ENCODE measurements around the gene FAAP24.
"Not testable (repeated sequence)": the region's sequence is repeated elsewhere in the genome, so short reads cannot be mapped to it uniquely, and the experiment has no call there.

FAAP24 gene, protein sequence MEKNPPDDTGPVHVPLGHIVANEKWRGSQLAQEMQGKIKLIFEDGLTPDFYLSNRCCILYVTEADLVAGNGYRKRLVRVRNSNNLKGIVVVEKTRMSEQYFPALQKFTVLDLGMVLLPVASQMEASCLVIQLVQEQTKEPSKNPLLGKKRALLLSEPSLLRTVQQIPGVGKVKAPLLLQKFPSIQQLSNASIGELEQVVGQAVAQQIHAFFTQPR

GRCh38 chr19:32971715-32972540, at the start of gene FAAP24, which contains the start of gene CEP89:
Gene FAAP24 (plus strand): TSS chr19:32972242. CDS start chr19:32973197, 955 bp downstream.
Gene CEP89 (minus strand): TSS chr19:32971958. CDS start chr19:32971874, 84 bp downstream.
- DNase-seq (ENCODE audit: low read depth), result peak; percentile 99

GRCh38 chr19:32924200-32924599, 47.8 kb upstream of the FAAP24 start:
- DNase-seq (ENCODE audit: low read depth), result peak; percentile 23

GRCh38 chr19:32928806-32929205, 43.2 kb upstream of the FAAP24 start:
- DNase-seq (ENCODE audit: low read depth), result no peak

DNA sequence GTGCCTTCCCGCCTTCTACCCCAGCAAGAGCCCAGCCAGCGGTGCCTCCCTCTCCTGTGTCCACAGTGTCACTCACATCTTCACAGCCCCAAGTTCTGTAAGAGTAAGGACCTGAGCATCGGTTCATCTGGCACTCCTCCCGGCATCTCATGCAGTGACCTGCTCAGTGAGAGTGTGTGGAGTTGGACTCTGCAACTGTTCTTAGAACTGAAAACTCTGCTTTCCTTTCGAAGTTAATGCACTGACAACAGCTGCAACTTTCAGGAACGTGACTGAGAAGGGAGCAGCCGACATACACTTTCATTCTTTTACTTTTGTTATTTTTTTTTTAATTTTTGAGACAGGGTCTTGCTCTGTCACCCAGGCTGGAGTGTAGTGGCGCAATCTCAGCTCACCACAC, 41.5 kb upstream of the FAAP24 start:
- DNase-seq (ENCODE audit: low read depth), result no peak

DNA sequence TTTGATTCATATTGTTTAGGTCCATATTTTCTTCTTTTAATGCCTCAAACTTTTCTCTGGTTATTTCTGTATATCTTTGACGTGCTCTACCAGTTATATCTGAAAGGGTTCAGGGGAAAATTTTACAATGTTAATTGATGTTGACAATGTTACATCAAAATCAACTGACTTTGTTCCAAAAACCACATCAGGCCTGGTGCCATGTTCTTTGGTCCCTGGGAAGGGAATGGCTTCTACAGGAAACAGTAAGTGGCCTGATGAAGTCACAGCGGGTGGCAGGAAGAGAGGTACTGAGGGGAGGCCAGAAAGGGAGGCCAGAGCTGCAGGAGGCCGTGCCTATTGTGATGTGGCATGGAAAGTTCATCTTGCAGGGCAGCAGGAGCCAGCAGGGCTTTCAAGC, 38.5 kb upstream of the FAAP24 start:
- DNase-seq (ENCODE audit: low read depth), result no peak

- no peak for DNase-seq (ENCODE audit: low read depth)
These were observed 36.4 kb upstream of the FAAP24 start for GRCh38 chr19:32935629-32936028.

DNA sequence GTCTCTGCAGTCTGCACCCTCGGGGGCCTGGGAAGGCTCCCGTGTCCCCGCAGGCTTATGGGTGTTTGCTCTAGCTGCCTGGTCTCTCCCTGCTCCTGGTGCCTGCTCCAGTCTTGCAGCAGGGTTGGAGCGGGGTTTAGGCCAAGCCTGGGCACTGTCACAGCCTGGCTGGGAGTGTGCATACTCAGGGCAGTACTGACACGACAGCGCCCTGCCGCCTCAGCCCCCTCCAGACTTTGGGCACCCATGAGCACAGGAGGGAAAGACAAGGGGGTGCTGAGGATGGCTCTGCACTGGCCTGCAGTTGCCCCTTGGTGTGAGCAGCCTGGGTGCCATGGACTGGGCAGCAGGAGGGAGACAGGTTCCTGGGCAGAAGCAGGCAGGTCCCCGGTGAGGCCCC, 36.0 kb upstream of the FAAP24 start:
- DNase-seq (ENCODE audit: low read depth), result no peak

GRCh38 chr19:32941273-32941672, 30.8 kb upstream of the FAAP24 start:
- DNase-seq (ENCODE audit: low read depth), result not testable (repeated sequence)

GRCh38 chr19:32945260-32945659, 26.8 kb upstream of the FAAP24 start:
- no peak for DNase-seq (ENCODE audit: low read depth)

GRCh38 chr19:32966750-32967149, 5.3 kb upstream of the FAAP24 start:
- DNase-seq (ENCODE audit: low read depth), result no peak

GRCh38 chr19:32969549-32969948, 2.5 kb upstream of the FAAP24 start:
- no peak for DNase-seq (ENCODE audit: low read depth)

DNA sequence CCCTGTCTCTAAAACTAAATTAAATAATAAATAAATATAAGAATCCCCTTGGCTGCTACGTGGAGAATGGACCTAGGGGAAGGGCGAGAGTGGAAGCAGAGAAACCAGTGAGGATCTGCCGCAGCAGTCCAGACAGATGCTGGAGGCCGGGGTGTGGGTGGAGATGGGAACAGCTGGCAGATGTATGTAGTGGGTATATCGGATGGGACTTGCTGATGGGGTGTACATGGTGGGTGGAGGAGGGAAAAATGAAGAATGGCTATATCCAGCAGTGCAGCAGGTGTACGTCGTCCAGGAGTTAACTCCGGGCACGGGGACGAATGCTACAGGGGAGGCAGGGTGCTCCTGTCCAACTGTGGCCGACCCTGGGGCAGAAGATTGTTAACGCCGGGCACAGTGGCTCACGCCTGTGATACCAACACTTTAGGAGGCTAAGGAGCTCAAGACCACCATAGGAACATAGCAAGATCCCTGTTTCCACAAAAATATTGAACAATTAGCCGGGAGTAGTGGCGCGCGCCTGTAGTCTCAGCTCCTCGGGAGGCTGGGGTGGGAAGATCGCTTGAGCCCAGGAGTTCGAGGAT, 938 bp upstream of the FAAP24 start:
- peak; percentile 3 for DNase-seq (ENCODE audit: low read depth)

GRCh38 chr19:32976223-32976805, 4.3 kb downstream of the FAAP24 start:
- peak; percentile 62 for DNase-seq (ENCODE audit: low read depth)

- no peak for DNase-seq (ENCODE audit: low read depth)
These were observed 5.2 kb downstream of the FAAP24 start for GRCh38 chr19:32977280-32977679.

GRCh38 chr19:32977813-32978212, 5.8 kb downstream of the FAAP24 start:
- DNase-seq (ENCODE audit: low read depth), result not testable (repeated sequence)

DNA sequence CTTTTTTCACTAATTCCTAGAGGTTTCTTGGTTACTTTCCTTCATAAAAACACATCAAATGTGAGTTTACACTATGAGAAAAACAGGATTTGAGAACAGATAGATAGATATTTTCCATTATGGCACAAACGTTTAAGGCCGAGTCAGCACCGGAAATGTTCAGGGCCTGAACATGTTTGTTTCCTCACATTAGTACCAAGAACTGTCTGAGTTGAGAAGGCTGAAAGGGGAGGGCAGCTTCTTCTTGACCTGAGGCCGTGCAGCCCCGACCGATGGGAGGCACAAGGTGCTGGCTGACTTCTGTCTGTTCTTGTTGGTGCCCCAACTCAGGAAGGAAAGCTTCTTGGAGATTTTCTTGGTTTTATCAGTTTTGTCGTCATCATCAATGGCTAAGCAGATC, 7.8 kb downstream of the FAAP24 start:
- DNase-seq (ENCODE audit: low read depth), result not testable (repeated sequence)

GRCh38 chr19:32982488-32982887, 10.4 kb downstream of the FAAP24 start:
- DNase-seq (ENCODE audit: low read depth), result not testable (repeated sequence)

GRCh38 chr19:32988254-32988653, 16.2 kb downstream of the FAAP24 start:
- DNase-seq (ENCODE audit: low read depth), result not testable (repeated sequence)

DNA sequence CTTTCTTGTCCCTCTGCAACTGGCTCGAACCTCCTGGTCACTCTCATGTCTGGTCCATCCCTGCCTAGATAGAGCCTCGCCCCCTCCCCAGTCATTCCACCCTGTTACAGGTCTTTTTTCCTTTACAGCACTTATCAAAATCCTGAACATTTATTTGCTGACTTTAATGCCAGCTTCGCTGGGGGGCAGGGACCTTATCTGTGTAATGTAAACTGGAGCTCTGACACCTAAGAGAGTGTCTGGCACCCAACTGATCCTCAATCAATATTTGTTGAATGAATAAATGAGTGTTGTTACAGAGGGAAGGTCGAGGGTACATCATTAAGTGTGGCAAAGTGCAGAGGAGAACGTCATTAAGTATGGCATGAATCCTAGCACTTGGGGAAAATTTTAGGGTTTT, 16.7 kb downstream of the FAAP24 start:
- no peak for DNase-seq (ENCODE audit: low read depth)

DNA sequence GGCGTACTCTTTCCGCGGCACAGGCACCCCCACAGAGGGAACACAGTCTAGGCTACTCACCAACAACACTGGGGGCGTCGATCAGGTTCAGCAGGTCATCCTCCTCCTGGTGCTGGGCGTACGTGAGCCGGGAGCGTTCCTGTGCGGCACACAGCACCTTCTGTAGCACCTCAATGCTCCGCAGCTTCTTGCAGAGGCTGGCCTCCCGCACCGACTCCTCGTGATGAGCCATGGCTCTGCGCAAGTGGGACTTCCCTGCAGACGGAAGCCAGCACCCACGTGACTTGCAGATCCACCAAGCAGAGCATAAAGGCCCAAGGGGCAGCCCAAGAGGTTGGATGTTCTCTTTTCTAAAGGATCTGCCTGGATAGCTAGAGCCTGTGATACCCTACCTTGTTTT, 23.9 kb downstream of the FAAP24 start:
- DNase-seq (ENCODE audit: low read depth), result not testable (repeated sequence)

- DNase-seq (ENCODE audit: low read depth), result peak; percentile 14
These were observed 25.0 kb downstream of the FAAP24 start for GRCh38 chr19:32997061-32997464.

DNA sequence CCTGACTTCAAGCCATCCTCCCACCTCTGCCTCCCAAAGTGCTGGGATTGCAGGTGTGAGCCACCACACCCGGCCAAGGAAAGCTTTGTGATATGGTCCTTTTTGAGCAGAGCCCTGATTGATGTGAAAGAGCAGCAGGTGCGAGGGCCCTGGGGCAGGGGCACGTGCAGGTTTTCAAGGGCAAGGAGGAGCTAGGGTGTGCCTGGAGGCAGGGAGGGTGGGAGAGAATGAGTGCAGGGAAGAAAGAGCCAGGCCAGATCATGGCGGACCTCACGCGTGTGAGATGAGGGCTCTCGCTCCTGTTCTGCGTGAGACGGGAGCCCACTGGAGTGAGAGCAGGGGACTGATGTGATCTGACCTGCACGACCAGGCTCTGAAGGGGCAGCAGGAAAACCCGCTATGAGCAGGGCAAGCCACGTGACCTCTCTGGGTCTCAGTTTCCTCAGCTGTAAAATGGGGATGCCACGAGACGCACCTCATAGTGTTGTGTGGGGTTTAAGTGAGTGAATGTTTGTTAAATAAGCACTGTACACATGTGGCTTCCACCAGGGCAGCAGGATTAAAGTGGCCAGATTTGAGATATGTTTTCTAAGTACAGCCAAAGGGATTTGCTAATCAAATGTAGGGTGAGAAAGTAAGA, 25.8 kb downstream of the FAAP24 start:
- DNase-seq (ENCODE audit: low read depth), result no peak

Data from EH (cell line).